Brain microvascular endothelial cell (primary cell): ENCODE data around the gene TAS2R5.
"Not testable (repeated sequence)": the region's sequence is repeated elsewhere in the genome, so short reads cannot be mapped to it uniquely, and the experiment has no call there.

ENCODE experiments used
- DNase-seq: peaks from one replicate; pipeline ENCODE4 v3.0.0-alpha.2; 2020
- H3K27ac ChIP-seq: fragments of 250-450 bp; sonication (Bioruptor Pico); 2 replicates; pipeline ENCODE4 v1.5.1; 2020; ENCODE audit warnings: mild to moderate bottlenecking, moderate library complexity
- H3K27me3 ChIP-seq: fragments of 250-450 bp; sonication (Bioruptor Pico); replicated peaks from 2 replicates; pipeline ENCODE4 v1.5.1; 2020; ENCODE audit warnings: mild to moderate bottlenecking
- H3K36me3 ChIP-seq: fragments of 250-450 bp; sonication (Bioruptor Pico); replicated peaks from 2 replicates; pipeline ENCODE4 v1.5.1; 2020; ENCODE audit warnings: mild to moderate bottlenecking
- H3K4me3 ChIP-seq: 2 replicates; pipeline ENCODE4 v1.5.1; 2011; ENCODE audit warnings: low read depth, mild to moderate bottlenecking, control low read depth, low read length, moderate library complexity
- in situ Hi-C: cut with HindIII; loops from 2 replicates; pipeline ENCODE4 v1.10.0; 2017; ENCODE audit warnings: low sequenced_read_pairs, low pct_ligation_motif_present
- TF ChIP-seq, protein P1 (sequence below): IDR thresholded peaks from 2 replicates; pipeline ENCODE4 v1.5.1; 2011; ENCODE audit warnings: low read depth, mild to moderate bottlenecking, moderate library complexity, low read length, control low read depth, inconsistent platforms; ENCODE audit errors: missing control alignments

The TAS2R5 gene

DNA sequence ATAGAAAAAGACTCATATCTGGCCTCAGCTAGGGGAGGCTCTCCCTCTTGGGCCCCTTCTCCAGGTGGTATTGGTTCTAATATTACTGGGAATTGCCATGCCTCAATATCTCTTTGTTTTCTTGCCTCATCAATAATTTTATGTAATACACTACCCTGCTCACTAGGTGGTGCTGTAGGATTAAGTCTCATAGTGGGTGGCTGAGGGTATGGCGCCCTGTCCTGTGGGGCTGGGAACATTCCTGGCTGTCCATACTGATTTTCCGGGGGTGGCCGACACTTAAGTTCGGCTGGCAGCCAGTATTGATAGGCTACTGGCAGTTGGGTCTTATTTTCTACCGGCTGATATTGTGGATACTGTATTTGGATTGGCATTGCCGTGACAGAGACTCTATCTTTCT, 35.1 kb upstream of the TAS2R5 start:
- Histone ChIP-seq H3K36me3 (peaks cover 41% of the 10 kb centered on the region), H3K27me3 (no peaks in the 10 kb centered on the region), H3K4me3 (no peak overlapping the region), H3K27ac (no peak overlapping the region)
- no peak for DNase-seq
- in situ Hi-C loops = no loop called here
- TF ChIP-seq, protein P1, sequence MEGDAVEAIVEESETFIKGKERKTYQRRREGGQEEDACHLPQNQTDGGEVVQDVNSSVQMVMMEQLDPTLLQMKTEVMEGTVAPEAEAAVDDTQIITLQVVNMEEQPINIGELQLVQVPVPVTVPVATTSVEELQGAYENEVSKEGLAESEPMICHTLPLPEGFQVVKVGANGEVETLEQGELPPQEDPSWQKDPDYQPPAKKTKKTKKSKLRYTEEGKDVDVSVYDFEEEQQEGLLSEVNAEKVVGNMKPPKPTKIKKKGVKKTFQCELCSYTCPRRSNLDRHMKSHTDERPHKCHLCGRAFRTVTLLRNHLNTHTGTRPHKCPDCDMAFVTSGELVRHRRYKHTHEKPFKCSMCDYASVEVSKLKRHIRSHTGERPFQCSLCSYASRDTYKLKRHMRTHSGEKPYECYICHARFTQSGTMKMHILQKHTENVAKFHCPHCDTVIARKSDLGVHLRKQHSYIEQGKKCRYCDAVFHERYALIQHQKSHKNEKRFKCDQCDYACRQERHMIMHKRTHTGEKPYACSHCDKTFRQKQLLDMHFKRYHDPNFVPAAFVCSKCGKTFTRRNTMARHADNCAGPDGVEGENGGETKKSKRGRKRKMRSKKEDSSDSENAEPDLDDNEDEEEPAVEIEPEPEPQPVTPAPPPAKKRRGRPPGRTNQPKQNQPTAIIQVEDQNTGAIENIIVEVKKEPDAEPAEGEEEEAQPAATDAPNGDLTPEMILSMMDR = peak; percentile 61

- no peak within 1 kb of the TSS for H3K27ac ChIP-seq
- TF ChIP-seq, protein P1 = no peak
- peaks cover 8% of the 10 kb centered on the region for H3K36me3 ChIP-seq
- no peak within 1 kb of the TSS for H3K4me3 ChIP-seq
- in situ Hi-C loops = no loop called here
- DNase-seq = no peak
- H3K27me3 ChIP-seq = no peaks in the 10 kb centered on the region
These were observed 26.2 kb upstream of the TAS2R5 start, which contains the start of gene TAS2R3 for GRCh38 chr7:141763797-141764196. TAS2R3 (plus strand) TSS chr7:141764097; CDS start chr7:141764159, 62 bp downstream.

DNA sequence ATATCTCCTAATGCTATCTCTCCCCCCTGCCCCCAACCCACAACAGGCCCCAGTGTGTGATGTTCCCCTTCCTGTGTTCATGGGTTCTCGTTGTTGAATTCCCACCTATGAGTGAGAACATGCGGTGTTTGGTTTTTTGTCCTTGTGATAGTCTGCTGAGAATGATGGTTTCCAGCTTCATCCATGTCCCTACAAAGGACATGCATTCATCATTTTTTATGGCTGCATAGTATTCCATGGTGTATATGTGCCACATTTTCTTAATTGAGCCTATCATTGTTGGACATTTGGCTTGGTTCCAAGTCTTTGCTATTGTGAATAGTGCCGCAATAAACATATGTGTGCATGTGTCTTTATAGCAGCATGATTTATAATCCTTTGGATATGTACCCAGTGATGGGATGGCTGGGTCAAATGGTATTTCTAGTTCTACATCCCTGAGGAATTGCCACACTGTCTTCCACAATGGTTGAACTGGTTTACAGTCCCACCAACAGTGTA, 19.9 kb upstream of the TAS2R5 start:
- DNase-seq, H3K36me3 ChIP-seq, in situ Hi-C loops, H3K4me3 ChIP-seq, H3K27me3 ChIP-seq, H3K27ac ChIP-seq: not testable (repeated sequence)

DNA sequence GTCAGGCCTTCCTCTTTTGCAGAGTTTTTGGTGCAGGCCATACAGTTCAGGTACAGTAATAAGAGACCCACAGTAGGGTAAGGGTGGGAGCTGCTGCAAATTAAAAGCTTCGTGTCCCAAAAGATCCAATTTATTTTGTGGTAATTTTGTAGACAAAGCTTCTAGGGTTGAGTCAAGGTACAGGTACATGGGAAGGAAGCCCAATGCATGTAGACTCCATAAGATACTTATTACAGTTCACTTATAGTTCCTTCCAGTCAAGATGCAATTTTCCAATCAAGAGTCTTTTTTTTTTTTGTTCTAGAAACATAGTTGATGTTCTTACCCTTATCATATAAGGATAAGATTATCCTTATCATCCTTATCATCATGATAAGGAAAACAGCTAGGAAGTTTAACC, 13.6 kb upstream of the TAS2R5 start, which contains the start of gene TAS2R4:
Gene TAS2R4, plus strand, starts transcription at position 301 of the 400 bp plus-strand sequence. CDS start 1,815 bp downstream, outside the sequence.
- in situ Hi-C loops = no loop called here
- H3K27me3 ChIP-seq = no peaks in the 10 kb centered on the region
- TF ChIP-seq, protein P1 = no peak

GRCh38 chr7:141785706-141786552, 4.1 kb upstream of the TAS2R5 start:
- H3K4me3 ChIP-seq = no peak overlapping the region
- DNase-seq = peak; percentile 59
- in situ Hi-C loops = no loop called here
- TF ChIP-seq, protein P1 = peak; percentile 84
- H3K36me3 ChIP-seq = no peaks in the 10 kb centered on the region
- H3K27ac ChIP-seq = no peak overlapping the region
- H3K27me3 ChIP-seq = no peaks in the 10 kb centered on the region

More for the DNA sequence above, 13.6 kb upstream of the TAS2R5 start, which contains the start of gene TAS2R4:
- Histone ChIP-seq H3K36me3 (no peaks in the 10 kb centered on the region), H3K27ac (no peak within 1 kb of the TSS), H3K4me3 (no peak within 1 kb of the TSS)
- no peak for DNase-seq

GRCh38 chr7:141788296-141788695, 1.7 kb upstream of the TAS2R5 start:
- Histone ChIP-seq H3K4me3 (no peak overlapping the region), H3K36me3 (no peaks in the 10 kb centered on the region), H3K27ac (no peak overlapping the region), H3K27me3 (no peaks in the 10 kb centered on the region)
- DNase-seq = no peak
- TF ChIP-seq, protein P1 = no peak
- in situ Hi-C loops = no loop called here
